PC-3 (cell line): Measurements from ENCODE around the gene ATP5F1A. TPM values are rescaled to one million over a fixed set of nuclear protein-coding genes. Genes with fewer than 3 reads are reported as not detected.

ENCODE experiments used
- ATAC-seq: fragments of 200-7000 bp; cut with Tn5 transposase; 2 replicates; pipeline ENCODE4 v1.9.1; 2020; ENCODE audit warnings: mild to moderate bottlenecking, moderate library complexity
- BruUV-seq: library from RNA; stranded (reverse); fragments of 400-500 nt; replicated peaks from 2 replicates; lab custom pipeline; 2021; lab: Mats Ljungman, UMichigan
- CTCF ChIA-PET: fragments of 300-600 bp; sonication (Branson Sonifier 250); formaldehyde crosslinking; loops from one replicate; lab custom pipeline; 2022; ENCODE audit warnings: antibody characterized with exemption; lab: Charles Lee
- POLR2A ChIA-PET: fragments of 300-600 bp; sonication (Branson Sonifier 250); formaldehyde crosslinking; loops from one replicate; lab custom pipeline; 2022; ENCODE audit warnings: antibody characterized with exemption; ENCODE audit not compliant: unreplicated experiment; lab: Charles Lee
- DNase-seq: peaks from one replicate; pipeline ENCODE4 v3.0.0-alpha.2; 2015
- H2AFZ ChIP-seq: fragments of 300-600 bp; sonication (generic); 2 replicates; pipeline ENCODE4 v1.6.0; 2016; ENCODE audit warnings: antibody characterized with exemption, low read length
- H3F3A ChIP-seq: fragments of 300-600 bp; sonication (generic); one replicate; pipeline ENCODE4 v1.6.0; 2017; ENCODE audit warnings: antibody characterized with exemption, low read length, control low read depth, mild to moderate bottlenecking; ENCODE audit not compliant: unreplicated experiment
- H3K27ac ChIP-seq: fragments of 300-600 bp; sonication (generic); 2 replicates; pipeline ENCODE4 v1.5.1; 2016; ENCODE audit warnings: mild to moderate bottlenecking, low read length
- H3K27me3 ChIP-seq: fragments of 300-600 bp; sonication (generic); 2 replicates; pipeline ENCODE4 v1.6.1; 2016; ENCODE audit warnings: low read length, mixed read lengths
- H3K36me3 ChIP-seq: fragments of 300-600 bp; sonication (generic); 2 replicates; pipeline ENCODE4 v1.6.1; 2016; ENCODE audit warnings: low read depth, mixed run types, low read length, mixed read lengths
- H3K4me1 ChIP-seq: fragments of 300-600 bp; sonication (generic); 2 replicates; pipeline ENCODE4 v1.5.1; 2016; ENCODE audit warnings: low read length; ENCODE audit not compliant: insufficient read depth
- H3K4me2 ChIP-seq: fragments of 300-600 bp; sonication (generic); 2 replicates; pipeline ENCODE4 v1.6.0; 2016; ENCODE audit warnings: low read length
- H3K4me3 ChIP-seq: fragments of 300-600 bp; sonication (generic); 2 replicates; pipeline ENCODE4 v1.5.1; 2016; ENCODE audit warnings: mild to moderate bottlenecking, low read length, mixed read lengths
- H3K79me2 ChIP-seq: fragments of 300-600 bp; sonication (generic); 2 replicates; pipeline ENCODE4 v1.6.1; 2017; ENCODE audit warnings: low read length, mixed read lengths
- H3K9ac ChIP-seq: fragments of 300-600 bp; sonication (generic); 2 replicates; pipeline ENCODE4 v1.6.0; 2016; ENCODE audit warnings: mild to moderate bottlenecking, low read length
- H3K9me2 ChIP-seq: fragments of 300-600 bp; sonication (generic); replicated peaks from 2 replicates; pipeline ENCODE4 v1.6.1; 2016; ENCODE audit warnings: mixed run types, low read length, mixed read lengths
- H3K9me3 ChIP-seq: fragments of 300-600 bp; sonication (generic); 2 replicates; pipeline ENCODE4 v1.6.1; 2016; ENCODE audit warnings: low read length, mixed read lengths
- H4K20me1 ChIP-seq: fragments of 300-600 bp; sonication (generic); 2 replicates; pipeline ENCODE4 v1.6.1; 2016; ENCODE audit warnings: low read length, mixed read lengths
- EZH2 ChIP-seq: fragments of 300-600 bp; sonication (generic); IDR thresholded peaks from one replicate; pipeline ENCODE4 v1.6.1; 2017; ENCODE audit warnings: antibody characterized with exemption, mild to moderate bottlenecking, low read length; ENCODE audit not compliant: unreplicated experiment
- EZH2phosphoT487 ChIP-seq: fragments of 300-600 bp; sonication (generic); IDR thresholded peaks from 2 replicates; pipeline ENCODE4 v1.6.1; 2018; ENCODE audit warnings: mild to moderate bottlenecking, antibody characterized with exemption, low read length, borderline replicate concordance
- intact Hi-C: fragments of 100-400 bp; cut with micrococcal nuclease; formaldehyde crosslinking; loops from 2 replicates; pipeline ENCODE4 v1.9.0; 2023
- total RNA-seq: library from RNA; depleted of rRNA; stranded (reverse); fragments of >200 nt; gene quantifications from 2 replicates; pipeline ENCODE4 v1.2.3, GENCODE V29; 2014; rRNA removed
- TF ChIP-seq, protein P1 (sequence below): fragments of 300-600 bp; sonication (generic); conservative IDR thresholded peaks from 2 replicates; pipeline ENCODE4 v1.5.1; 2017; ENCODE audit warnings: antibody characterized with exemption, low read depth, mild to moderate bottlenecking, low read length

ATP5F1A gene
- total RNA-seq, 1 experiment from 2014 or later = 243 TPM

DNA sequence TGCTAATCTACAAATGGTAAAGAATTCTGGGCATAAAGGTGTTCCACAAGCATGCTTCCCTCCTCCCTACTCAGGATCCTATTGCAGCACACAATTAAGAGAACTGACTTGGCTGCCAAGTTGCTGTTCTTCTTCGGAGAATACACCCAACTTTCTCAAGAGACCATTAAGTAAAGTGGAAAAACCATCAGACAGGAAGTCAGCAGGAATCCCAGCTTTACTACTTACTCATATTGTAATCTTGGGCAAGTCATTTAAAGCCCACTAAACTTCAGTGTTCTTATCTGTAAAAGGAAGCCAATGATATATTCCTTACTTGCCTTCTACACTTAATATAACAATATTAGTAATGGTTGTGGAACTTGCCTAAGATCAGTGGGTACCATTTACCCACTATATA is 63.9 kb downstream of the ATP5F1A start:
- no peaks in the 10 kb centered on the region for H3K9me2 ChIP-seq
- intact Hi-C loops = no loop called here
- no peaks in the 10 kb centered on the region for H3K36me3 ChIP-seq
- ChIA-PET POLR2A (no interaction called here), CTCF (no interaction called here)
- no peaks in the 10 kb centered on the region for H3K79me2 ChIP-seq
- DNase-seq = no peak
- no peak overlapping the region for H3K9ac ChIP-seq
- TF ChIP-seq EZH2phosphoT487 (no peak), EZH2 (no peak)
- TF ChIP-seq, protein P1, sequence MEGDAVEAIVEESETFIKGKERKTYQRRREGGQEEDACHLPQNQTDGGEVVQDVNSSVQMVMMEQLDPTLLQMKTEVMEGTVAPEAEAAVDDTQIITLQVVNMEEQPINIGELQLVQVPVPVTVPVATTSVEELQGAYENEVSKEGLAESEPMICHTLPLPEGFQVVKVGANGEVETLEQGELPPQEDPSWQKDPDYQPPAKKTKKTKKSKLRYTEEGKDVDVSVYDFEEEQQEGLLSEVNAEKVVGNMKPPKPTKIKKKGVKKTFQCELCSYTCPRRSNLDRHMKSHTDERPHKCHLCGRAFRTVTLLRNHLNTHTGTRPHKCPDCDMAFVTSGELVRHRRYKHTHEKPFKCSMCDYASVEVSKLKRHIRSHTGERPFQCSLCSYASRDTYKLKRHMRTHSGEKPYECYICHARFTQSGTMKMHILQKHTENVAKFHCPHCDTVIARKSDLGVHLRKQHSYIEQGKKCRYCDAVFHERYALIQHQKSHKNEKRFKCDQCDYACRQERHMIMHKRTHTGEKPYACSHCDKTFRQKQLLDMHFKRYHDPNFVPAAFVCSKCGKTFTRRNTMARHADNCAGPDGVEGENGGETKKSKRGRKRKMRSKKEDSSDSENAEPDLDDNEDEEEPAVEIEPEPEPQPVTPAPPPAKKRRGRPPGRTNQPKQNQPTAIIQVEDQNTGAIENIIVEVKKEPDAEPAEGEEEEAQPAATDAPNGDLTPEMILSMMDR = no peak
- no peak overlapping the region for H3K27ac ChIP-seq
- ATAC-seq = no peak
- no peak overlapping the region for H3K4me2 ChIP-seq
- no peak overlapping the region for H3K4me3 ChIP-seq
- H3K4me1 ChIP-seq = no peaks in the 10 kb centered on the region
- no peaks in the 10 kb centered on the region for H3K9me3 ChIP-seq
- H4K20me1 ChIP-seq = no peaks in the 10 kb centered on the region
- H3K27me3 ChIP-seq = no peaks in the 10 kb centered on the region
- H3F3A ChIP-seq = no peaks in the 10 kb centered on the region
- H2AFZ ChIP-seq = no peak overlapping the region
- no TSS peak for BruUV-seq

DNA sequence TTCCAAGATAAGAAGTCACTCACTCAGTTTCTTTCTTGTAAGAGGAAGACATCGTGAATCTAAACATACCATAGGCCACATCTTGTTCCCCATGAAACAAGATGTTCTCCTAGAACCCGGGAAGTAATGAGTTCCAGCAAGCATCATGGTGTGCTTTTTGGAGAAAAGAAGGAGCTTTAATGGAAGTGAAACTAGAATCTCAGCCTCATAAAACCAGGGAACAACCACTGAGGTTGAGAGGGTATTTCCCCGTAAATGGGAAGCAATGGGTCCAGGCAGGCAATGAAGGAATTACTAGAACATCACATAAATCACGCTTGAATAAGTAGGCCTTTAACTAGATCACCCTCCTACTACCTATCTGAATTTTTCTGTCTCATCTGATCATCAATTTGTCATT is 66.4 kb downstream of the ATP5F1A start:
- H4K20me1 ChIP-seq = no peaks in the 10 kb centered on the region
- BruUV-seq = no TSS peak
- ChIA-PET CTCF (no interaction called here), POLR2A (no interaction called here)
- H3K9ac ChIP-seq = no peak overlapping the region
- H3K4me2 ChIP-seq = no peak overlapping the region
- H3K79me2 ChIP-seq = no peaks in the 10 kb centered on the region
- H3K27me3 ChIP-seq = no peaks in the 10 kb centered on the region
- no peak overlapping the region for H3K27ac ChIP-seq
- H3F3A ChIP-seq = no peaks in the 10 kb centered on the region
- no peaks in the 10 kb centered on the region for H3K9me3 ChIP-seq
- H3K4me3 ChIP-seq = no peak overlapping the region
- intact Hi-C loops = no loop called here
- ATAC-seq (no peak), DNase-seq (no peak)
- TF ChIP-seq EZH2 = no peak
- TF ChIP-seq, protein P1 = no peak
- no peak for TF ChIP-seq EZH2phosphoT487
- no peaks in the 10 kb centered on the region for H3K9me2 ChIP-seq
- no peaks in the 10 kb centered on the region for H3K36me3 ChIP-seq
- H3K4me1 ChIP-seq = no peaks in the 10 kb centered on the region
- H2AFZ ChIP-seq = no peak overlapping the region

Other genes with a start within 250 kb of the ATP5F1A start
- gene EPG5, start 131.0 kb downstream of the ATP5F1A start, total RNA-seq = 7.1 and 16.2 TPM in 2 replicates
- gene PSTPIP2, start 26.0 kb downstream of the ATP5F1A start, total RNA-seq = 0.11 and 0.35 TPM in 2 replicates
- gene HAUS1, start 6.1 kb upstream of the ATP5F1A start, total RNA-seq = 10.9 and 17.7 TPM in 2 replicates